SK-N-SH treated with all-trans-retinoic acid at 6 μM for 48 hours (cell line): Measurements from ENCODE around the gene LMAN2.
"Not testable (repeated sequence)": the region's sequence is repeated elsewhere in the genome, so short reads cannot be mapped to it uniquely, and the experiment has no call there.

ENCODE experiments used
- ATAC-seq: fragments of 200-7000 bp; cut with Tn5 transposase; 3 replicates; pipeline ENCODE4 v1.9.1; 2020; ENCODE audit warnings: mild to moderate bottlenecking, moderate library complexity
- ARNTL ChIP-seq: fragments of 450-650 bp; formaldehyde crosslinking; IDR thresholded peaks from 2 replicates; pipeline ENCODE4 v1.5.0; 2020; ENCODE audit warnings: low read depth, mild to moderate bottlenecking, moderate library complexity, borderline replicate concordance
- CREB5 ChIP-seq: fragments of 250-450 bp; sonication (Bioruptor Pico); IDR thresholded peaks from 2 replicates; pipeline ENCODE4 v1.5.1; 2020; ENCODE audit warnings: low read depth, mild to moderate bottlenecking, moderate library complexity
- CSDC2 ChIP-seq: fragments of 250-450 bp; sonication (Bioruptor Pico); IDR thresholded peaks from 2 replicates; pipeline ENCODE4 v1.5.0; 2020; ENCODE audit warnings: mild to moderate bottlenecking, moderate library complexity
- CSRNP3 ChIP-seq: fragments of 250-450 bp; sonication (Bioruptor Pico); IDR thresholded peaks from 2 replicates; pipeline ENCODE4 v1.5.1; 2021; ENCODE audit warnings: mild to moderate bottlenecking, moderate library complexity
- ESRRG ChIP-seq: fragments of 250-450 bp; sonication (Bioruptor Pico); IDR thresholded peaks from 2 replicates; pipeline ENCODE4 v1.6.1; 2021; ENCODE audit warnings: mild to moderate bottlenecking
- GLIS3 ChIP-seq: fragments of 250-450 bp; sonication (Bioruptor Pico); IDR thresholded peaks from 2 replicates; pipeline ENCODE4 v1.5.0; 2020; ENCODE audit warnings: mild to moderate bottlenecking, moderate library complexity
- ISL1 ChIP-seq: fragments of 250-450 bp; sonication (Bioruptor Pico); IDR thresholded peaks from 2 replicates; pipeline ENCODE4 v2.1.2; 2022; ENCODE audit warnings: mild to moderate bottlenecking, moderate library complexity
- PATZ1 ChIP-seq: fragments of 250-450 bp; sonication (Bioruptor Pico); IDR thresholded peaks from 2 replicates; pipeline ENCODE4 v1.8.0; 2020; ENCODE audit warnings: mild to moderate bottlenecking, moderate library complexity, borderline replicate concordance
- POU6F1 ChIP-seq: fragments of 250-450 bp; sonication (Bioruptor Pico); IDR thresholded peaks from 2 replicates; pipeline ENCODE4 v1.8.0; 2021; ENCODE audit warnings: low read depth, mild to moderate bottlenecking, moderate library complexity, borderline replicate concordance
- RARB ChIP-seq: fragments of 250-450 bp; sonication (Bioruptor Pico); IDR thresholded peaks from 2 replicates; pipeline ENCODE4 v1.8.0; 2021; ENCODE audit warnings: mild to moderate bottlenecking, moderate library complexity
- TCF4 ChIP-seq: fragments of 250-450 bp; sonication (Bioruptor Pico); IDR thresholded peaks from 2 replicates; pipeline ENCODE4 v1.8.0; 2021; ENCODE audit warnings: mild to moderate bottlenecking, moderate library complexity, borderline replicate concordance
- TOX ChIP-seq: fragments of 250-450 bp; sonication (Bioruptor Pico); IDR thresholded peaks from 2 replicates; pipeline ENCODE4 v1.8.0; 2021; ENCODE audit warnings: mild to moderate bottlenecking, moderate library complexity, borderline replicate concordance
- ZFP3 ChIP-seq: fragments of 250-450 bp; sonication (Bioruptor Pico); IDR thresholded peaks from 2 replicates; pipeline ENCODE4 v1.5.0; 2020; ENCODE audit warnings: mild to moderate bottlenecking, moderate library complexity
- ZFP30 ChIP-seq: fragments of 450-650 bp; formaldehyde crosslinking; IDR thresholded peaks from 2 replicates; pipeline ENCODE4 v1.5.0; 2022; ENCODE audit warnings: mild to moderate bottlenecking, moderate library complexity
- ZNF70 ChIP-seq: fragments of 450-650 bp; formaldehyde crosslinking; IDR thresholded peaks from 2 replicates; pipeline ENCODE4 v1.5.0; 2020; ENCODE audit warnings: mild to moderate bottlenecking, moderate library complexity
- ZNF8 ChIP-seq: fragments of 450-650 bp; formaldehyde crosslinking; IDR thresholded peaks from 2 replicates; pipeline ENCODE4 v1.5.0; 2020; ENCODE audit warnings: mild to moderate bottlenecking, moderate library complexity

Gene LMAN2

GRCh38 chr5:177309351-177310191, 41.9 kb downstream of the LMAN2 start:
- TF ChIP-seq GLIS3 (CRISPR knock-in tag), result no peak
- TF ChIP-seq, all 23 proteins: peak for 0
- ATAC-seq, result peak; percentile 48

- no peak for TF ChIP-seq GLIS3 (CRISPR knock-in tag)
- no peak for TF ChIP-seq ESRRG (CRISPR knock-in tag)
- TF ChIP-seq ZFP3 (CRISPR knock-in tag), result no peak
- TF ChIP-seq TCF4 (CRISPR knock-in tag), result no peak
- TF ChIP-seq CSDC2 (CRISPR knock-in tag), result no peak
- TF ChIP-seq ARNTL, result no peak
- TF ChIP-seq PATZ1, result no peak
- TF ChIP-seq, all 23 proteins: peak for 0
- ATAC-seq, result no peak
Observed at GRCh38 chr5:177308740-177309139, 42.7 kb downstream of the LMAN2 start.

GRCh38 chr5:177307544-177308363, 43.7 kb downstream of the LMAN2 start:
- no peak for ATAC-seq
- TF ChIP-seq TCF4 (CRISPR knock-in tag) (no peak), ZFP30 (CRISPR knock-in tag) (no peak), ZNF70 (no peak), RARB (no peak), CSDC2 (CRISPR knock-in tag) (no peak), ZNF8 (CRISPR knock-in tag) (no peak), ISL1 (CRISPR knock-in tag) (no peak), ESRRG (CRISPR knock-in tag) (no peak)

GRCh38 chr5:177306674-177307543, 44.6 kb downstream of the LMAN2 start:
- no peak for ATAC-seq
- no peak for TF ChIP-seq CSDC2 (CRISPR knock-in tag)
- no peak for TF ChIP-seq ESRRG (CRISPR knock-in tag)
- TF ChIP-seq ZFP30 (CRISPR knock-in tag), result no peak
- no peak for TF ChIP-seq GLIS3 (CRISPR knock-in tag)
- no peak for TF ChIP-seq PATZ1
- 0 out of 2 replicates have a peak, but pooled peaks have one; percentile 38 for TF ChIP-seq CREB5 (CRISPR knock-in tag)
- TF ChIP-seq, all 23 proteins: peak for 1

- not testable (repeated sequence) for ATAC-seq
Observed at GRCh38 chr5:177306103-177306640, 45.3 kb downstream of the LMAN2 start.

GRCh38 chr5:177304392-177305119, 46.9 kb downstream of the LMAN2 start:
- peak; percentile 9; the same call in 1 of the 3 replicates for ATAC-seq
- TF ChIP-seq ARNTL (no peak), CREB5 (CRISPR knock-in tag) (no peak), TOX (CRISPR knock-in tag) (no peak), GLIS3 (CRISPR knock-in tag) (no peak), ZNF8 (CRISPR knock-in tag) (no peak), POU6F1 (CRISPR knock-in tag) (no peak), ISL1 (CRISPR knock-in tag) (no peak), CSRNP3 (CRISPR knock-in tag) (no peak), ZNF70 (no peak), ZFP3 (CRISPR knock-in tag) (no peak)
